IMR-90 (cell line): ENCODE data around the gene GTF2I. TPM values are rescaled to one million over a fixed set of nuclear protein-coding genes. Genes with fewer than 3 reads are reported as not detected.

Source experiments
- ATAC-seq: fragments of 200-7000 bp; cut with Tn5 transposase; 2 replicates; pipeline ENCODE4 v1.9.1; 2020; ENCODE audit warnings: low read depth, mild to moderate bottlenecking, moderate library complexity
- BruUV-seq: library from RNA; stranded (reverse); fragments of 400-500 nt; replicated peaks from 2 replicates; lab custom pipeline; 2021; lab: Mats Ljungman, UMichigan
- CTCF ChIA-PET: fragments of 300-600 bp; formaldehyde crosslinking; extraction: SDS; loops from one replicate; lab custom pipeline; 2021; ENCODE audit warnings: antibody characterized with exemption; lab: Yijun Ruan, JAX
- POLR2A ChIA-PET: fragments of 300-600 bp; sonication (Branson Sonifier 250); formaldehyde crosslinking; loops from one replicate; lab custom pipeline; 2022; ENCODE audit warnings: antibody characterized with exemption; ENCODE audit not compliant: unreplicated experiment; lab: Charles Lee
- DNase-seq: peaks from one replicate; pipeline ENCODE4 v3.0.0; 2013
- H2AFZ ChIP-seq: replicated peaks from 2 replicates; pipeline ENCODE3; 2013; ENCODE audit warnings: low read length, mild to moderate bottlenecking; ENCODE audit not compliant: poor library complexity
- H2AK5ac ChIP-seq: 2 replicates; pipeline ENCODE4 v1.6.1; 2013; ENCODE audit warnings: low read depth, low read length, inconsistent platforms
- H2AK9ac ChIP-seq: replicated peaks from 2 replicates; pipeline ENCODE3; 2013; ENCODE audit warnings: mild to moderate bottlenecking, low read depth, low read length, moderate library complexity; ENCODE audit not compliant: poor library complexity
- H2BK120ac ChIP-seq: 2 replicates; pipeline ENCODE4 v1.6.1; 2013; ENCODE audit warnings: low read depth, low read length, inconsistent platforms
- H2BK15ac ChIP-seq: 3 replicates; pipeline ENCODE4 v1.6.1; 2013; ENCODE audit warnings: low read depth, low read length, inconsistent platforms
- H2BK20ac ChIP-seq: 2 replicates; pipeline ENCODE4 v1.6.1; 2013; ENCODE audit warnings: low read depth, mild to moderate bottlenecking, inconsistent platforms, low read length, moderate library complexity
- H2BK5ac ChIP-seq: 2 replicates; pipeline ENCODE4 v1.6.1; 2013; ENCODE audit warnings: mild to moderate bottlenecking, low read depth, low read length, inconsistent platforms; ENCODE audit not compliant: poor library complexity, severe bottlenecking
- H3K14ac ChIP-seq: replicated peaks from 2 replicates; pipeline ENCODE4 v1.6.1; 2013; ENCODE audit warnings: low read depth, low read length, inconsistent platforms
- H3K18ac ChIP-seq: 2 replicates; pipeline ENCODE4 v1.6.1; 2013; ENCODE audit warnings: low read depth, low read length, control low read depth
- H3K23ac ChIP-seq: 2 replicates; pipeline ENCODE4 v1.6.1; 2013; ENCODE audit warnings: low read depth, low read length, inconsistent platforms
- H3K27ac ChIP-seq: 2 replicates; pipeline ENCODE4 v1.5.1; 2013; ENCODE audit warnings: mild to moderate bottlenecking, control low read depth, low read length; ENCODE audit not compliant: insufficient read depth
- H3K27me3 ChIP-seq: 2 replicates; pipeline ENCODE4 v1.6.1; 2013; ENCODE audit warnings: low read length; ENCODE audit not compliant: control insufficient read depth, insufficient read depth
- H3K36me3 ChIP-seq: 2 replicates; pipeline ENCODE4 v1.6.1; 2013; ENCODE audit warnings: low read length, mixed read lengths; ENCODE audit not compliant: control insufficient read depth, insufficient read depth
- H3K4ac ChIP-seq: 2 replicates; pipeline ENCODE4 v1.6.1; 2013; ENCODE audit warnings: low read depth, low read length, inconsistent platforms
- H3K4me1 ChIP-seq: 2 replicates; pipeline ENCODE4 v1.6.1; 2013; ENCODE audit warnings: low read length, mixed read lengths; ENCODE audit not compliant: control insufficient read depth, insufficient read depth
- H3K4me2 ChIP-seq: 2 replicates; pipeline ENCODE4 v1.6.1; 2013; ENCODE audit warnings: low read depth, mild to moderate bottlenecking, control low read depth, low read length, moderate library complexity
- H3K4me3 ChIP-seq: 2 replicates; pipeline ENCODE4 v1.5.1; 2013; ENCODE audit warnings: low read depth, mild to moderate bottlenecking, control low read depth, low read length, moderate library complexity; ENCODE audit not compliant: insufficient read depth
- H3K56ac ChIP-seq: 2 replicates; pipeline ENCODE4 v1.6.1; 2013; ENCODE audit warnings: low read length, inconsistent platforms; ENCODE audit not compliant: insufficient read depth; ENCODE audit errors: extremely low read depth
- H3K79me1 ChIP-seq, 2 experiments: 2 replicates each; pipeline ENCODE4 v1.6.1; 2013; ENCODE audit warnings: low read length in 2 of 2, inconsistent platforms in 1 of 2, low read depth in 1 of 2
- H3K9ac ChIP-seq: 2 replicates; pipeline ENCODE4 v1.6.1; 2013; ENCODE audit warnings: low read depth, low read length, control low read depth
- H3K9me1 ChIP-seq: 2 replicates; pipeline ENCODE4 v1.6.1; 2013; ENCODE audit warnings: low read length, inconsistent platforms; ENCODE audit not compliant: insufficient read depth
- H3K9me3 ChIP-seq: 2 replicates; pipeline ENCODE4 v1.6.1; 2013; ENCODE audit warnings: low read length; ENCODE audit not compliant: control insufficient read depth, insufficient read depth
- H4K20me1 ChIP-seq: 2 replicates; pipeline ENCODE4 v1.6.1; 2013; ENCODE audit warnings: low read length, inconsistent platforms; ENCODE audit not compliant: insufficient read depth
- H4K5ac ChIP-seq: 2 replicates; pipeline ENCODE4 v1.6.1; 2013; ENCODE audit warnings: mild to moderate bottlenecking, low read depth, low read length, control low read depth
- H4K8ac ChIP-seq, 2 experiments: 2 replicates each; pipeline ENCODE4 v1.6.1; 2013; ENCODE audit warnings: low read depth in 2 of 2, low read length in 2 of 2, control low read depth in 1 of 2, inconsistent platforms in 1 of 2
- H4K91ac ChIP-seq: 2 replicates; pipeline ENCODE4 v1.6.1; 2013; ENCODE audit warnings: low read depth, low read length, inconsistent platforms; ENCODE audit not compliant: insufficient read depth
- BHLHE40 ChIP-seq: fragments of 150-350 bp; IDR thresholded peaks from 2 replicates; pipeline ENCODE4 v1.6.1; 2016; ENCODE audit warnings: mild to moderate bottlenecking, low read depth, low read length
- CHD1 ChIP-seq: IDR thresholded peaks from 2 replicates; pipeline ENCODE4 v1.6.1; 2012; ENCODE audit warnings: low read depth, low read length, improper control_type of control experiment
- FOS ChIP-seq: fragments of 150-350 bp; IDR thresholded peaks from 2 replicates; pipeline ENCODE4 v1.6.1; 2016; ENCODE audit warnings: low read depth, low read length
- MAFK ChIP-seq: IDR thresholded peaks from 2 replicates; pipeline ENCODE4 v1.6.1; 2012; ENCODE audit warnings: low read depth, low read length, improper control_type of control experiment
- MXI1 ChIP-seq: IDR thresholded peaks from 2 replicates; pipeline ENCODE4 v1.6.1; 2012; ENCODE audit warnings: low read depth, mild to moderate bottlenecking, low read length, moderate library complexity, borderline replicate concordance
- NFE2L2 ChIP-seq: fragments of 150-350 bp; IDR thresholded peaks from 2 replicates; pipeline ENCODE4 v1.6.1; 2016; ENCODE audit warnings: low read depth, mild to moderate bottlenecking, low read length
- RAD21 ChIP-seq: IDR thresholded peaks from 2 replicates; pipeline ENCODE4 v1.6.1; 2012; ENCODE audit warnings: low read length, improper control_type of control experiment
- RCOR1 ChIP-seq: IDR thresholded peaks from 2 replicates; pipeline ENCODE4 v1.6.1; 2012; ENCODE audit warnings: mild to moderate bottlenecking, low read length, improper control_type of control experiment; ENCODE audit not compliant: insufficient replicate concordance
- RFX5 ChIP-seq: IDR thresholded peaks from 2 replicates; pipeline ENCODE4 v1.8.0; 2012; ENCODE audit warnings: low read depth, mild to moderate bottlenecking, low read length, moderate library complexity
- WGBS, 2 experiments: methylation state at CpG; one replicate each; pipeline versions ENCODE4 v1.1.5 to v1.1.7; 2013; ENCODE audit warnings: missing lambda C conversion rate in 2 of 2; ENCODE audit not compliant: insufficient read length in 1 of 2; ENCODE audit errors: extremely low coverage in 2 of 2; 5-methylcytosine and 5-hydroxymethylcytosine counted together
- dilution Hi-C: fragments of 300-500 bp; cut with HindIII; formaldehyde crosslinking; loops from one replicate; pipeline ENCODE4 v1.14.3; 2018; ENCODE audit warnings: low sequenced_read_pairs; ENCODE audit not compliant: unreplicated experiment
- in situ Hi-C: fragments of 300-500 bp; cut with MboI; formaldehyde crosslinking; loops from 3 replicates; pipeline ENCODE4 v1.14.3; 2019; ENCODE audit warnings: low sequenced_read_pairs, inconsistent platforms, mixed read lengths
- intact Hi-C: fragments of 100-400 bp; cut with micrococcal nuclease; formaldehyde crosslinking; loops from 2 replicates; pipeline ENCODE4 v1.10.0; 2022
- polyA plus RNA-seq, 3 experiments: library from polyadenylated mRNA; depleted of rRNA; stranded (reverse); fragments of >200 nt; gene quantifications; 2 replicates each; pipeline ENCODE4 v1.2.3, GENCODE V29; 2012; ENCODE audit warnings: low replicate concordance in 1 of 3
- total RNA-seq: library from RNA; depleted of rRNA; stranded (reverse); fragments of >200 nt; gene quantifications from 2 replicates; pipeline ENCODE4 v1.2.3, GENCODE V29; 2012

The GTF2I gene
- total and polyA plus RNA-seq, 2 of the 4 experiments (the other 2 are of a cell fraction), result 46.4 to 88.8 TPM

DNA sequence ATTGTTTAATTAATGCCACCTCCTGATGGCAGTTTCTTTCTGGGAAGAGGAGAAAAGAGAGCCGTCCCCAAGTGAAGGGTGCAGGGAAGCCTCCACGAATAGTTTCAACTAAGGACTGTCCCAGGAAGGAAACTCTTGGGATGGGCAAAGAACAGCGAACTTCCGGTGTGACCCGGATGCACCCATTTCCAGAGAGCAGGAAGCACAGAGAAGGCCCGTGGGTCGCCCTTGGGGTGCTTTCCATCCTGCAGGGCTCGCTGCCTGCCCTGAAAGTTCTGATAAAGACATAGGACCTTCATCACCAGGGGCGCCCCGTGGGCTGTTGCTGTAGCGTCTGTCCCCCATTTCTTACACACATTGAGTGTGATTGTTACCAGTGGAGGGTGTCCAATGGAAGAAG is 27.0 kb downstream of the GTF2I start:
- H2BK15ac ChIP-seq, result no peak overlapping the region
- TF ChIP-seq FOS, result no peak
- no peak for TF ChIP-seq NFE2L2
- no peak for TF ChIP-seq MXI1
- TF ChIP-seq RCOR1, result no peak
- no peak for TF ChIP-seq RAD21
- TF ChIP-seq BHLHE40, result no peak
- no peak for TF ChIP-seq RFX5
- TF ChIP-seq CHD1, result no peak
- no peak for TF ChIP-seq MAFK
- no peak overlapping the region for H4K5ac ChIP-seq
- H2AK5ac ChIP-seq, result no peak overlapping the region
- POLR2A ChIA-PET, result no interaction called here
- no peak overlapping the region for H3K27ac ChIP-seq
- H3K56ac ChIP-seq, result no peak overlapping the region
- H3K9ac ChIP-seq, result no peak overlapping the region
- H4K20me1 ChIP-seq, result peaks cover 72% of the 10 kb centered on the region
- dilution Hi-C loops (no loop called here), intact Hi-C loops (no loop called here), in situ Hi-C loops (no loop called here)
- no peak overlapping the region for H2BK20ac ChIP-seq
- H2AK9ac ChIP-seq, result no peak overlapping the region
- H3K14ac ChIP-seq, result no peak overlapping the region
- H3K9me3 ChIP-seq, result no peaks in the 10 kb centered on the region
- no peak overlapping the region for H2BK5ac ChIP-seq
- H4K8ac ChIP-seq, result no peak overlapping the region
- H2AFZ ChIP-seq, result no peak overlapping the region
- no peak overlapping the region for H3K4ac ChIP-seq
- no peak overlapping the region for H4K91ac ChIP-seq
- no peak overlapping the region for H3K18ac ChIP-seq
- H2BK120ac ChIP-seq, result no peak overlapping the region
- H3K9me1 ChIP-seq, result no peaks in the 10 kb centered on the region; the same call in 1 of the 2 replicates
- no peak overlapping the region for H3K4me3 ChIP-seq
- peaks cover 12% of the 10 kb centered on the region for H3K36me3 ChIP-seq
- DNase-seq (no peak), ATAC-seq (no peak)
- BruUV-seq, result no TSS peak
- no peaks in the 10 kb centered on the region for H3K27me3 ChIP-seq
- CTCF ChIA-PET, result no interaction called here
- H3K79me1 ChIP-seq, result peaks cover 22 to 75% of the 10 kb centered on the region in 2 experiments
- H3K4me1 ChIP-seq, result no peaks in the 10 kb centered on the region
- 100% methylated on average over 2 of the region's 11 CpGs; no CpG with 5 or more reads in 1 of the 2 experiments for WGBS, 2 experiments
- H3K23ac ChIP-seq, result no peak overlapping the region
- no peak overlapping the region for H3K4me2 ChIP-seq
